GM18526 (cell line): ENCODE measurements around the gene ATP2B1.

Experiments used
- POLR2A ChIP-seq: IDR thresholded peaks from 3 replicates; pipeline ENCODE4 v1.6.1; 2011; ENCODE audit not compliant: insufficient read length; ENCODE audit errors: extremely low read depth

ATP2B1 gene

GRCh38 chr12:89603678-89604077 is 105.0 kb downstream of the ATP2B1 start:
- TF ChIP-seq POLR2A, result no peak

- no peak for TF ChIP-seq POLR2A
These were observed 110.9 kb downstream of the ATP2B1 start for GRCh38 chr12:89597770-89598169.

- TF ChIP-seq POLR2A, result no peak
These were observed 111.4 kb downstream of the ATP2B1 start for GRCh38 chr12:89597210-89597609.

- no peak for TF ChIP-seq POLR2A
These were observed 114.8 kb downstream of the ATP2B1 start for GRCh38 chr12:89593873-89594272.

- no peak for TF ChIP-seq POLR2A
These were observed 115.4 kb downstream of the ATP2B1 start for GRCh38 chr12:89593233-89593632.

GRCh38 chr12:89589753-89590152 is 118.9 kb downstream of the ATP2B1 start:
- no peak for TF ChIP-seq POLR2A

GRCh38 chr12:89578499-89578898 is 130.1 kb downstream of the ATP2B1 start:
- no peak for TF ChIP-seq POLR2A

- no peak for TF ChIP-seq POLR2A
These were observed 131.9 kb downstream of the ATP2B1 start for GRCh38 chr12:89576572-89577220.

GRCh38 chr12:89575374-89575773 is 133.3 kb downstream of the ATP2B1 start:
- no peak for TF ChIP-seq POLR2A

GRCh38 chr12:89574736-89575208 is 133.9 kb downstream of the ATP2B1 start:
- TF ChIP-seq POLR2A, result no peak

- TF ChIP-seq POLR2A, result no peak
These were observed 135.4 kb downstream of the ATP2B1 start for GRCh38 chr12:89573051-89573810.

- TF ChIP-seq POLR2A, result no peak
These were observed 137.0 kb downstream of the ATP2B1 start for GRCh38 chr12:89571491-89572195.

GRCh38 chr12:89568484-89568883 is 140.2 kb downstream of the ATP2B1 start:
- no peak for TF ChIP-seq POLR2A

GRCh38 chr12:89567691-89568239 is 140.9 kb downstream of the ATP2B1 start:
- no peak for TF ChIP-seq POLR2A

GRCh38 chr12:89566615-89567014 is 142.0 kb downstream of the ATP2B1 start:
- TF ChIP-seq POLR2A, result no peak

GRCh38 chr12:89565002-89565401 is 143.6 kb downstream of the ATP2B1 start:
- TF ChIP-seq POLR2A, result no peak
